Motor neuron (in vitro differentiated cells): ENCODE data around the gene SESN3. TPM values are rescaled to one million over a fixed set of nuclear protein-coding genes. Genes with fewer than 3 reads are reported as not detected.
A peak's percentile ranks its signal among the peaks of the same experiment; 100 is the strongest.
"Not testable (repeated sequence)": the region's sequence is repeated elsewhere in the genome, so short reads cannot be mapped to it uniquely, and the experiment has no call there.

Experiments
- ATAC-seq, 8 experiments: fragments of 200-7000 bp; cut with Tn5 transposase; replicated peaks in 6 of 8; 2 replicates each; pipeline ENCODE4 v1.8.0; 2021; ENCODE audit warnings: mild to moderate bottlenecking in 8 of 8, moderate library complexity in 8 of 8
- H3K27ac ChIP-seq, 2 donors: fragments of 250-450 bp; sonication (Bioruptor Pico); 2 replicates each; pipeline ENCODE4 v1.9.0; 2021; ENCODE audit warnings: antibody characterized with exemption in 2 of 2, mild to moderate bottlenecking in 2 of 2, moderate library complexity in 1 of 2
- H3K4me1 ChIP-seq, 2 donors: fragments of 250-450 bp; sonication (Bioruptor Pico); replicated peaks in 1 of 2; 2 replicates each; pipeline ENCODE4 v1.6.1; 2021; ENCODE audit warnings: antibody characterized with exemption in 2 of 2, mild to moderate bottlenecking in 2 of 2, moderate library complexity in 1 of 2
- H3K4me3 ChIP-seq, 5 donors: fragments of 250-450 bp; sonication (Bioruptor Pico); 2 replicates each; pipeline ENCODE4 v1.9.0; 2021; ENCODE audit warnings: antibody characterized with exemption in 5 of 5, mild to moderate bottlenecking in 5 of 5, moderate library complexity in 4 of 5
- WGBS, 10 experiments: fragments of 450-650 bp; shearing (Covaris generic); methylation state at CpG; one replicate each; pipeline ENCODE4 v1.0.0; 2022; 5-methylcytosine and 5-hydroxymethylcytosine counted together
- in situ Hi-C, 9 experiments: fragments of 400-800 bp; cut with MboI; loops; one replicate each; pipeline ENCODE4 v1.15.0; 2021; ENCODE audit warnings: low sequenced_read_pairs in 9 of 9, low pct_unique_long_range_greater_than_20kb in 2 of 9; ENCODE audit not compliant: unreplicated experiment in 9 of 9
- total RNA-seq, 8 experiments: library from RNA; unstranded; fragments of 300-600 nt; gene quantifications; 2 replicates each; pipeline versions ENCODE4 v1.2.3 to v1.2.4, GENCODE V29; 2022

SESN3 gene
- total RNA-seq, 8 experiments from 2014 or later = 21.6 to 305 (median 82.1) TPM

DNA sequence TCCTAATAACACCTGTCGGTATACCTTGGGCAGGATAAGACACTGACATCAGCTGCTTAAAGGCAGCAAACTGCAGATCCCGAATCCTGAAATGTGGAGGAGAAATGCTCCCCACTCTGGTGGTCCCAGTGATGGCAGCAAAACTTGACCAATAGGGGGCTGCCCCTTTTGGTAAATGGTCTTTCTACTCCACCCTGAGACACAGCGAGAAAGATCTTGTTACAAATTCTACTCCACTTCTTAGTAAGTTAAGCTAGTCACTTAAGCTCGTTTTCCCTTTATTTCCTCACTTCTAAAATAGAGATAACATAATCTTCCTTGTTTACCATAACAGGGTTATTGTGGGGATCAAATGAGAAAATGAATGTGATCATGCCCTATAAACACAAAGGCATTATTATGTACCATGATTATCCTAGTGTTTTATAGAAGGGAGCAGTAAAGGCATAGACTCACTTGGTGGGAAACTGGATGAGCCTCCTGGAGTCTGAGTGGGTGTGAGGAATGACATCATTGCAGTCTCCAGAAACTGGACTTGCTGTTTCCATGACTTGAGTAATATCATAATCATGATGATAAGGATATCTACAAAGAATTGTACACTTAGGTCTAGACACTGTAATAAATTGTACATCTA is 90.5 kb downstream of the SESN3 start:
- no peaks in the 10 kb centered on the region for H3K4me1 ChIP-seq
- peak in 2 of 8 experiments; percentile 54 to 60 for ATAC-seq
- no peak overlapping the region for H3K27ac ChIP-seq
- no peak overlapping the region for H3K4me3 ChIP-seq
- in situ Hi-C loops = no loop called here
- 40 to 90% (median 58%) methylated on average over 1 to 4 of the region's 4 CpGs for WGBS, 10 experiments

DNA sequence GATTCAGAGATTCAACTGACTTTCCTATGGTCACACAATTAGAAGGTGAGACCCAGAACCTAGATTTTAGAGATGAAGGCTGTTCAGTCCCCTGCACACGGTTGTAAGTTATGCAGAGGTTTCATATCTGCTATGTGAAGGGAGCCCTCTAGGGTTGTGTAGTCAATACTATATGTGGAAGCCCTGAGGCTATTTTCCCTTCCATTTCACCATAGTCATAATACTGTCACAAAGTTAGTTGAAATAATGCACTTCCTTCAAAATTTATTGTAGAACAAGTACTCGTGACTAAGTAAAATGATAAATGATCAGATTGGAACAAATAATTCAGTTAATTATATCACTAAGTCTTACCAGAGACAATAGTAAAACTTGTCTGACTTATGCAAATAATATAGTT is 92.6 kb downstream of the SESN3 start:
- Histone ChIP-seq H3K27ac (no peak overlapping the region), H3K4me3 (no peak overlapping the region), H3K4me1 (no peaks in the 10 kb centered on the region)
- in situ Hi-C loops = no loop called here
- peak in 5 of 8 experiments; percentile 59 to 71 (median 63) for ATAC-seq
- 17 to 74% (median 38%) methylated on average over 1 to 2 of the region's 2 CpGs for WGBS, 10 experiments

DNA sequence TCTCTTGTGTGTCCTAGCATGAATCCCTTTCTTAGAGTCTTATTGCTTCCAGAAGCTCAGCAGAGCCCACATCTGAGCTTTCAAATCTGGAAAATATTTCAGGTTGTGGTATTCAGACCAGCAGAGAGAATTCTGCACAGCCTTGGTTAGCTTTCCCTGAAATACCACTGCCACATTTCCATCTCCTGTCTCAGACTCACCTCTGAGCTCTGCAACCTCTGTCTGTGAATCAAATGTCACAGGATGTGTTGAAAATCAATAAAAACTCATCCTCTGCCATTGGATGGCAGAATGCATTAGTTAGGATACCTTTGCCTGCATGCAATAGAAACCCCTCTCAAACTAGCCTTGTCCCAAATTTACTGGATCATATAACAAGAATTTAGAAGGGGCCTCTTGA is 93.7 kb downstream of the SESN3 start:
- no peak for ATAC-seq
- Histone ChIP-seq H3K27ac (no peak overlapping the region), H3K4me1 (no peaks in the 10 kb centered on the region), H3K4me3 (no peak overlapping the region)
- in situ Hi-C loops = no loop called here

DNA sequence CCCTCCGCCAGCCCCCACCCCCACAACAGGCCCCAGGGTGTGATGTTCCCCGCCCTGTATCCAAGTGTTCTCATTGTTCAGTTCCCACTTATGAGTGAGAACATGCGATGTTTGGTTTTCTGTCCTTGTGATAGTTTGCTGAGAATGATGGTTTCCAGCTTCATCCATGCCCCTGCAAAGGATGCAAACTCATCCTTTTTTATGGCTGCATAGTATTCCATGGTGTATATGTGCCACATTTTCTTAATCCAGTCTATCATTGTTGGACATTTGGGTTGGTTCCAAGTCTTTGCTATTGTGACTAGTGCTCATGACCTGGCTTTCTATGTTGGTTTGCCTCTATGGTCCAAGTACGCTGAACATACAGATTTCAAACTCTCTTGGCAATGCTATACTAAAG is 94.3 kb downstream of the SESN3 start:
- WGBS, 10 experiments = 86 to 100% (median 98%) methylated on average over 1 to 2 of the region's 4 CpGs; no CpG with 5 or more reads in 6 of the 10 experiments
- ATAC-seq, in situ Hi-C loops, H3K4me3 ChIP-seq, H3K27ac ChIP-seq, H3K4me1 ChIP-seq: not testable (repeated sequence)

DNA sequence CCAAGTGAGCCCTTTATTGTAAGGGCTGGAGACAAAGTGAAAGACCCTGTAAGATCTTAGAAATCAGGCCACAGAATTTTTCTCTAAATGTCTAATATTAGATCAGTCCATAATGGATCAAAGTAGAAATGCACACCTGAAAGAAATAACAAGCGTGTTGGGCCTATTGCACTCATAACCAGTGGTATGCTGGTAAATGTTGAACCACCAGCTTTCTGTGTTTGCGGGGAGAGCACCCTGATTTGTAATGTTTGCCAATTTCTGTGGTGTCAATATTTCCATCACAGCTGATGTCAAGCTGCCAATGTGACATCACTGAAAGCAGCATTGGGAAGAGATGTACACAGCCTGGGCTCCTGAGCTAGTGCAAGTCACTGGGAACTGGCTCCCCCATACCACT is 95.1 kb downstream of the SESN3 start:
- in situ Hi-C loops = no loop called here
- WGBS, 10 experiments = 90 to 100% (median 94%) methylated on average over 2 of the region's 2 CpGs; no CpG with 5 or more reads in 5 of the 10 experiments
- no peaks in the 10 kb centered on the region for H3K4me1 ChIP-seq
- no peak for ATAC-seq
- no peak overlapping the region for H3K4me3 ChIP-seq
- no peak overlapping the region for H3K27ac ChIP-seq

DNA sequence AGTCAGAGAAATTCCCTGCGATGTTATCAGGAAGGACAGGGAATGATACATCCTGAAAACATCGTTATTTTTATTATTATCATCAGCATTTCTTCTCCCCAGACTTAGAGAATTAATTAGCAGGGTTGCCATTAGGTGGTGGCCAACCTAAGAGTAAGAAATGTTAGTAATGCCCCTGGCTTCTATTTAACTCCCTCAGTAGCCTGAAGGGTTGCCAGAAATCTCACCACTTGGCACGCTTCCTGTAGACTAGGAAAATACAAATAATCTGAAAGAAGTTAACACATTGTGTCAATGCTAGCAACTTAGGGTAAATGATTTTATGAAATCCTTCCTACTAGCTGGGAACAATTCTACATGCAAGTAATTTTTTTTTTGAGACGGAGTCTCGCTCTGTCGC is 95.8 kb downstream of the SESN3 start:
- H3K4me1 ChIP-seq = no peaks in the 10 kb centered on the region
- no peak for ATAC-seq
- 0 to 100% (median 87%) methylated on average over 1 to 5 of the region's 6 CpGs; no CpG with 5 or more reads in 2 of the 10 experiments for WGBS, 10 experiments
- in situ Hi-C loops = no loop called here
- no peak overlapping the region for H3K27ac ChIP-seq
- H3K4me3 ChIP-seq = no peak overlapping the region

DNA sequence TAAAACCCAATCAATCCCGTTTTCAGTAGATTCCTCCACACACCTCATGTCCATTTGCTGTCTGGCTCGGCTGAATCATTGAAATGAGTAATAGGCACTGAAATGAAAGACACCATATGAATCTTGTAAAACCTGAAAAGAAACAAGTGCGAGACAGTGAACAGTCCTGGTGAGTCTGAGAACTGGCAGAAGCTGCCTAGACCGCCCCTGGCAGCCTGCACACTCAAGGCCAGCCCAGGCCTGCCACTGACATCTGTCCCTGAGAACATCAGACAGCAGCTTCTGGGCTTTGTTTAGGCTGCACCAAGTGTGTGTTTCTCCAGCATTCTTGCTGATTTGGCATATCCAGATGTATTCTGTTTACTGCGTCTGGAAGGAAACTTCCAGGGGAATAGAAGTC is 96.5 kb downstream of the SESN3 start:
- ATAC-seq = peak in 7 of 8 experiments; percentile 68 to 81 (median 76)
- WGBS, 10 experiments = 3 to 93% (median 70%) methylated on average over 2 to 5 of the region's 5 CpGs; no CpG with 5 or more reads in 1 of the 10 experiments
- no peaks in the 10 kb centered on the region for H3K4me1 ChIP-seq
- no peak overlapping the region for H3K4me3 ChIP-seq
- H3K27ac ChIP-seq = no peak overlapping the region
- in situ Hi-C loops = no loop called here

DNA sequence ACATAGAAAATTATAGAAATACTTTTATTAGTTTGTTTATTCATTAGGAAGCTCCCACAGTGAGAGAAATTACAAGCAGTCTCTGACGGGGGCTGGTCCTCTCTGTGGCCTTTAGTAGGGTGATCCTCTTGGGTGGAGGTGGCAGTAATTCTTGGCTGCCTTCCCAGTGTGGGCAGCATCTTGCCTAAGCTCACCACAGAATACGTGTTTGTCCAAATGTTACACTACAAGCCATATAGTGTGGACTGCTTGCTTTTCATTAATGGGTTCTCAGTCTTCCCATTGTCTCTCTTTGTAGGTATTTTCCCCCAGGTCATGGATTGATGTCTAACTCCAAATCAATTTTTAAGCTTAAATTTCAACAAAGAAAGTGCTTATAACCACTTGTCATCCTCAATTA is 98.0 kb downstream of the SESN3 start:
- Histone ChIP-seq H3K4me1 (no peaks in the 10 kb centered on the region), H3K4me3 (no peak overlapping the region), H3K27ac (no peak overlapping the region)
- in situ Hi-C loops = no loop called here
- ATAC-seq = no peak
- WGBS, 10 experiments = 0 to 100% (median 80%) methylated on average over 1 to 2 of the region's 2 CpGs; no CpG with 5 or more reads in 2 of the 10 experiments

DNA sequence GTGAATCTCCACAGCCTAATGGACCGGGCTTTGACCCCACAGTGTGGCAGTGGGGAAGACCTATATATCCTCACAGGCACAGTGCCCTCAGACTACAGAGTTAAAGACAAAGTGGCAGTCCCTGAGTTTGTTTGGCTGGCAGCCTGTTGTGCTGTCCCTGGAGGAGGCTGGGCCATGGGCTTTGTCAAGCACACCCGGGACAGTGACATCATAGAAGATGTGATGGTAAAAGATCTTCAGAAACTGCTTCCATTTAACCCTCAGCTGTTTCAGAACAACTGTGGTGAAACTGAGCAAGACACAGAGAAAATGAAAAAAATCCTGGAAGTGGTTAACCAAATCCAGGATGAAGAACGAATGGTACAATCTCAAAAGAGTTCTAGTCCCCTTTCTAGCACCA is 102.4 kb downstream of the SESN3 start:
- H3K4me1 ChIP-seq = no peaks in the 10 kb centered on the region
- in situ Hi-C loops = no loop called here
- no peak for ATAC-seq
- 40 to 100% (median 80%) methylated on average over 1 to 3 of the region's 3 CpGs; no CpG with 5 or more reads in 5 of the 10 experiments for WGBS, 10 experiments
- no peak overlapping the region for H3K27ac ChIP-seq
- H3K4me3 ChIP-seq = no peak overlapping the region

DNA sequence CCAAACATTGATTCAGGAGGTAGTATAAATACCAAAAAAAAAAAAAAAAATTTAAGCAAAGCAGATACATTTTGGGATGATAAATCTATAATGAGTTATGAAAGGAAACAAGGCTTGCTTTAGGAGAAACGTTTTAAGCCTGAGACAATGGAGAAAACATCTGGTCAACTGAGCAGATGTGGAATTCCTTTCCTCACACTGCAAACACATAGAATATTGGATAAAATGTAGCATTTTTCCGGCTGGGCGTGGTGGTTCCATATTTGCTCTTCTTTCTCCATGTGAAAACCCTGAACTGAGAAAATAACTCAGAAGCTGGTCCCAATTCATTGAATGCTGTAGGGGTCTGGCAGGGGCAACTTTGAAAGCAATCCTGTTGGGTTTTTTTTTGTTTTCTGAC is 107.4 kb downstream of the SESN3 start:
- in situ Hi-C loops = no loop called here
- WGBS, 10 experiments = 24 to 95% (median 67%) methylated on average over 1 to 3 of the region's 3 CpGs; no CpG with 5 or more reads in 2 of the 10 experiments
- ATAC-seq = peak in 1 of 8 experiments; percentile 22
- Histone ChIP-seq H3K4me1 (peaks cover 0 to 12% of the 10 kb centered on the region in 2 donors), H3K27ac (no peak overlapping the region), H3K4me3 (no peak overlapping the region)

DNA sequence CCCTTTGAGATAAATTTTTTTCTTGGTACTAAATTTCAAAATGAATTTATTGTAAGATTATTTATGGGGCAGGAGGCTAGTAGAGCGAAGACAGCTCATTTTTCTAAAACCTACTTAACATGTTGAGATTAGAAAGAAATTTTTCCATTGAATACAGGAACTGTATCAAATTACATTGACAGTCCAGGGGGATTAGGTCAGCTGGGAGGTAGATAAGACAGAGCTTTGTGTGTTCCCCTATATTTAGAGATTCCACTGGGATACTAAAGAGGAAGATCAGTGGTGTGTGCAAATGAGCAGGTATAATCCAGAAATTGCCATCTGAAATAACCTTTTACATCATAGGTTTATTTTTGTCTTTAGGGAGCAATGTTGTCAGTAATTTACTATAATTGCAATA is 109.3 kb downstream of the SESN3 start:
- ATAC-seq = peak in 5 of 8 experiments; percentile 51 to 84 (median 76)
- Histone ChIP-seq H3K4me3 (no peak overlapping the region), H3K27ac (no peak overlapping the region), H3K4me1 (peaks cover 0 to 12% of the 10 kb centered on the region in 2 donors)
- 56 to 100% (median 89%) methylated on average over 1 of the region's 1 CpG; no CpG with 5 or more reads in 2 of the 10 experiments for WGBS, 10 experiments
- in situ Hi-C loops = no loop called here

DNA sequence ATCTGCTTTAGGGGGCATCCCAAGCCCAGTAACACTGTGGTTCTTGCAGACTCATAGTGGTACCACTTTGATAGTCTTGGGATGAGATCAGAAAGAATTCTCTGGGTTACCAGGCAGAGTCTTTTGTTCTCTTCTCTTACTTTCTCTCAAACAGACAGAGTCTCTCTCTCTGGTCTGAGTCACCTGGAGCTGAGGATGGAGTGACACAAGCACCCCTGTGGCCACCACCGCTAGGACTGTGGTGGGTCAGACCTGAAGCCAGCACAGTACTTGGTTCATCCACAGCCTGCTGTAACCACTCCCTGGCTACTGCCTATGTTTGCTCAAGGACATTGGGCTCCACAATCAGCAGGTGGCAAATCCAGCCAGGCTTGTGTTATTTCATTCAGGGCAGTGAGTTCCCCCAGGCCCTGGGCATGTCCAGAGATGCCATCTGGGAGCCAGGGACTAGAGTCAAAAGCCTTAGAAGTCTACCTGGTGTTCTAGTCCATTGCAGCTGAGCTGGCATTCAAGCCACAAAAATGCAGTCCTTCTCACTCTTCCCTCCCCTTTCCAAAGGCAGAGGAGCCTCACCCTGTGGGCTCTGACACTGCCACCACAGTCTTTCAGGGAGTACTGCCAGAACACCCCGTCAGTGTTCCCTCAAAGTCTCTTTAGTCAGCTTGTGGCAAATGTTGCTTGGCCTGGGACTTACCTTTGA is 111.5 kb downstream of the SESN3 start:
- 40 to 100% (median 60%) methylated on average over 1 of the region's 2 CpGs; no CpG with 5 or more reads in 5 of the 10 experiments for WGBS, 10 experiments
- ATAC-seq = no peak
- Histone ChIP-seq H3K4me1 (peaks cover 0 to 12% of the 10 kb centered on the region in 2 donors), H3K4me3 (no peak overlapping the region), H3K27ac (no peak overlapping the region)
- in situ Hi-C loops = no loop called here

DNA sequence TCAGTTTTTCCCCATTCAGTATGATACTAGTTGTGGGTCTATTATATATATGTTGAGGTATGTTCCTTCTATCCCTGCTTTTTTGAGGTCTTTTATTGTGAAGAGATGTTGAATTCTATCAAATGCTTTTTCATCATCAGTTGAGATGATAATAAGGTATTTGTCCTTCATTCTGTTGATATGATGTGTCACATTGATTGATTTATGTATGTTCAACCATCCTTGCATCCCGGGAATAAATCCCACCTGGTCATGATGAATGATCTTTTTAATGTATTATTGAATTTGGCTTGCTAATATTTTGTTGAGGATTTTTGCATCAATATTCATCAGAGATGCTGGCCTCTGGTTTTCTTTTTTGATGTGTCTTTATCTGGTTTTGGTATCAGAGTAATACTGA is 115.4 kb downstream of the SESN3 start:
- no peaks in the 10 kb centered on the region for H3K4me1 ChIP-seq
- in situ Hi-C loops = no loop called here
- WGBS, 10 experiments = 88 to 100% (median 100%) methylated on average over 1 of the region's 1 CpG; no CpG with 5 or more reads in 3 of the 10 experiments
- ATAC-seq = no peak
- H3K27ac ChIP-seq = no peak overlapping the region
- H3K4me3 ChIP-seq = no peak overlapping the region
